LNCaP clone FGC (cell line): ENCODE measurements around the gene CD300H.

Experiments
- DNase-seq: peaks from one replicate; pipeline ENCODE4 v3.0.0-alpha.2; 2011; ENCODE audit warnings: low read depth
- H3K4me3 ChIP-seq: 2 replicates; pipeline ENCODE4 v1.5.1; 2011; ENCODE audit warnings: mild to moderate bottlenecking, low read depth, low read length, control low read depth
- CTCF ChIP-seq: IDR thresholded peaks from 2 replicates; pipeline ENCODE4 v1.5.1; 2012; ENCODE audit warnings: mild to moderate bottlenecking; ENCODE audit not compliant: control insufficient read depth, insufficient read depth; ENCODE audit errors: extremely low read depth

The CD300H gene

GRCh38 chr17:74573169-74573568 is 5.9 kb upstream of the CD300H start:
- TF ChIP-seq CTCF: no peak
- H3K4me3 ChIP-seq: no peak overlapping the region
- no peak for DNase-seq

GRCh38 chr17:74571621-74572270 is 4.4 kb upstream of the CD300H start:
- no peak for DNase-seq
- H3K4me3 ChIP-seq: no peak overlapping the region
- TF ChIP-seq CTCF: no peak

DNA sequence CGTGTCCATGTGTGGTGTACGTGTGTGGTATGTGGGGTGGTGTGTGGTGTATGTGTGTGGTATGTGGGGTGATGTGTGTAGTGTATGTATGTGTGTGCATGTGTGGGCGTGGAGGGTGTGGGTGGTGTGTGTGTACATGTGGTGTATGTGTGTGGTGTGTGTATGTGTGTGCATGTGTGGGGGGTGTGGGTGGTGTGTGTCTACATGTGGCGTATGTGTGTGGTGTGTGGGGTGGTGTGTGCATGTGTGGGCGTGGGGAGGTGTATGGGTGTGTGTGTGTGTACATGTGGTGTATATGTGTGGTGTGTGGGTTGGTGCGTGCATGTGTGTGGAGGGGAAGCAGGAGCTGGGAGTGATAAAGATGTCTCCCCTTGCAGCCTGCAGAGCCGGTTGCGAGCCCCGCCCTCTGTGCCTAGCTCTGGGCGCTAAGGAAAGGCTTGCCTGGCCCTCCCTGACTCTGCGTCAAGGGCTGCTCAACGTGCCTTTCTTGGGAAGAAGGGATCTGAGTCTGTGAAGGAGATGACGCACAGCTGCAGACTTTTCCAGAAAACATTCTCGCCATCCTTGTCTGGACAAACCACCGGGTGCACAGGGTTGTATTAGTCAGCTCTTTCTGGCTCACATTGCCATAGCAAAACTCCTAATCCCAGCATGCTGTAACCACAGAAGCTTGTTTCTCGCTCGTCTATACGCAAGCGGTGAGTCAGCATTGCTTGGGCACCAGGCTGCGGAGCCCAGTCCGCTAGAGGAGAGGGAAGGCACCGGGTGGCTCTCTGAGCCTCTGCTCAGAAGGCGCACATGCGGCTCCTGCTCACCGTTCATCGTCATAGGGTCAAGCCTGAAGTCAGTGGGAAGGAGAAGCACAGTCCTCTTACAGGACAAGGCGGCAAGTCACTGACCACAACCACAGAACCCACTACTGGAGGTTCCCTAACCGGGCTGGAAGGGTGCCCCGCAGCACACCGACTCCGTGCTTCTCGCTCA is 2.0 kb upstream of the CD300H start:
- H3K4me3 ChIP-seq: no peak overlapping the region
- no peak for TF ChIP-seq CTCF
- no peak for DNase-seq

- TF ChIP-seq CTCF: no peak
These were observed 981 bp upstream of the CD300H start for GRCh38 chr17:74568106-74568873.

GRCh38 chr17:74566132-74566753 is 1.1 kb downstream of the CD300H start:
- no peak for DNase-seq

More at GRCh38 chr17:74568106-74568873, 981 bp upstream of the CD300H start:
- H3K4me3 ChIP-seq: no peak overlapping the region
- no peak for DNase-seq

More at GRCh38 chr17:74566132-74566753, 1.1 kb downstream of the CD300H start:
- peak; percentile 59 for TF ChIP-seq CTCF
- no peak overlapping the region for H3K4me3 ChIP-seq
